Loucy (cell line): ENCODE results near the gene RAB24.

ENCODE experiments used
- H2AFZ ChIP-seq: fragments of 200-600 bp; sonication (generic); 2 replicates; pipeline ENCODE4 v1.6.0; 2016; ENCODE audit warnings: antibody characterized with exemption, mild to moderate bottlenecking, low read length, moderate library complexity
- H3F3A ChIP-seq: fragments of 200-600 bp; 2 replicates; pipeline ENCODE4 v1.6.0; 2016; ENCODE audit warnings: antibody characterized with exemption, low read depth, mild to moderate bottlenecking
- H3K27me3 ChIP-seq: fragments of 200-600 bp; sonication (generic); 2 replicates; pipeline ENCODE4 v1.6.1; 2014; ENCODE audit warnings: low read length, mild to moderate bottlenecking; ENCODE audit not compliant: insufficient read depth, poor library complexity, severe bottlenecking
- H3K36me3 ChIP-seq: fragments of 200-600 bp; sonication (generic); 2 replicates; pipeline ENCODE4 v1.6.1; 2016; ENCODE audit warnings: low read length; ENCODE audit not compliant: insufficient read depth
- H3K4me1 ChIP-seq: fragments of 200-600 bp; sonication (generic); 2 replicates; pipeline ENCODE4 v1.5.1; 2014; ENCODE audit warnings: low read length, mild to moderate bottlenecking; ENCODE audit not compliant: insufficient read depth, poor library complexity, severe bottlenecking
- H3K4me2 ChIP-seq: fragments of 200-600 bp; sonication (generic); 2 replicates; pipeline ENCODE4 v1.6.0; 2014; ENCODE audit warnings: antibody characterized with exemption, low read length, low read depth, mild to moderate bottlenecking; ENCODE audit not compliant: poor library complexity, severe bottlenecking
- H3K4me3 ChIP-seq: fragments of 200-600 bp; sonication (generic); 2 replicates; pipeline ENCODE4 v1.5.1; 2014; ENCODE audit warnings: low read length, mild to moderate bottlenecking, mixed read lengths; ENCODE audit not compliant: poor library complexity, severe bottlenecking
- H3K79me2 ChIP-seq: fragments of 200-600 bp; sonication (generic); 2 replicates; pipeline ENCODE4 v1.6.1; 2014; ENCODE audit warnings: low read length; ENCODE audit not compliant: insufficient read depth
- H3K9ac ChIP-seq: fragments of 200-600 bp; sonication (generic); 2 replicates; pipeline ENCODE4 v1.6.0; 2014; ENCODE audit warnings: mild to moderate bottlenecking, low read depth, low read length, moderate library complexity; ENCODE audit not compliant: poor library complexity, severe bottlenecking
- H3K9me2 ChIP-seq: fragments of 200-600 bp; sonication (generic); replicated peaks from 2 replicates; pipeline ENCODE4 v1.6.1; 2016; ENCODE audit warnings: low read depth, low read length, mixed read lengths
- H3K9me3 ChIP-seq: fragments of 200-600 bp; sonication (generic); 2 replicates; pipeline ENCODE4 v1.6.1; 2014; ENCODE audit warnings: mild to moderate bottlenecking, antibody characterized with exemption, low read length, low read depth; ENCODE audit not compliant: insufficient read depth
- H4K20me1 ChIP-seq: fragments of 200-600 bp; sonication (generic); 2 replicates; pipeline ENCODE4 v1.6.0; 2014; ENCODE audit warnings: antibody characterized with exemption, low read length, mild to moderate bottlenecking; ENCODE audit not compliant: insufficient read depth, poor library complexity, severe bottlenecking
- EZH2phosphoT487 ChIP-seq: fragments of 200-600 bp; IDR thresholded peaks from 2 replicates; pipeline ENCODE4 v1.6.1; 2018; ENCODE audit warnings: antibody characterized with exemption, mild to moderate bottlenecking, moderate library complexity, borderline replicate concordance
- TF ChIP-seq, protein P1 (sequence below): fragments of 200-600 bp; sonication (generic); conservative IDR thresholded peaks from 2 replicates; pipeline ENCODE4 v1.5.1; 2014; ENCODE audit warnings: mild to moderate bottlenecking, antibody characterized with exemption, low read length

RAB24 gene

GRCh38 chr5:177320879-177321278 lies 17.4 kb upstream of the RAB24 start:
- no peak for TF ChIP-seq EZH2phosphoT487
- TF ChIP-seq, protein P1, sequence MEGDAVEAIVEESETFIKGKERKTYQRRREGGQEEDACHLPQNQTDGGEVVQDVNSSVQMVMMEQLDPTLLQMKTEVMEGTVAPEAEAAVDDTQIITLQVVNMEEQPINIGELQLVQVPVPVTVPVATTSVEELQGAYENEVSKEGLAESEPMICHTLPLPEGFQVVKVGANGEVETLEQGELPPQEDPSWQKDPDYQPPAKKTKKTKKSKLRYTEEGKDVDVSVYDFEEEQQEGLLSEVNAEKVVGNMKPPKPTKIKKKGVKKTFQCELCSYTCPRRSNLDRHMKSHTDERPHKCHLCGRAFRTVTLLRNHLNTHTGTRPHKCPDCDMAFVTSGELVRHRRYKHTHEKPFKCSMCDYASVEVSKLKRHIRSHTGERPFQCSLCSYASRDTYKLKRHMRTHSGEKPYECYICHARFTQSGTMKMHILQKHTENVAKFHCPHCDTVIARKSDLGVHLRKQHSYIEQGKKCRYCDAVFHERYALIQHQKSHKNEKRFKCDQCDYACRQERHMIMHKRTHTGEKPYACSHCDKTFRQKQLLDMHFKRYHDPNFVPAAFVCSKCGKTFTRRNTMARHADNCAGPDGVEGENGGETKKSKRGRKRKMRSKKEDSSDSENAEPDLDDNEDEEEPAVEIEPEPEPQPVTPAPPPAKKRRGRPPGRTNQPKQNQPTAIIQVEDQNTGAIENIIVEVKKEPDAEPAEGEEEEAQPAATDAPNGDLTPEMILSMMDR, result no peak
- no peaks in the 10 kb centered on the region for H4K20me1 ChIP-seq
- H3K79me2 ChIP-seq, result no peaks in the 10 kb centered on the region
- H3K9ac ChIP-seq, result no peak overlapping the region
- H3F3A ChIP-seq, result no peaks in the 10 kb centered on the region
- H2AFZ ChIP-seq, result no peak overlapping the region
- no peaks in the 10 kb centered on the region for H3K36me3 ChIP-seq
- H3K4me3 ChIP-seq, result no peak overlapping the region
- H3K9me3 ChIP-seq, result no peaks in the 10 kb centered on the region
- H3K9me2 ChIP-seq, result no peaks in the 10 kb centered on the region
- H3K4me1 ChIP-seq, result no peaks in the 10 kb centered on the region
- H3K4me2 ChIP-seq, result no peak overlapping the region
- H3K27me3 ChIP-seq, result no peaks in the 10 kb centered on the region

- Histone ChIP-seq H3K36me3 (no peaks in the 10 kb centered on the region), H3K9me3 (no peaks in the 10 kb centered on the region), H4K20me1 (no peaks in the 10 kb centered on the region), H3F3A (no peaks in the 10 kb centered on the region), H3K9ac (no peak overlapping the region), H3K4me2 (no peak overlapping the region), H3K9me2 (no peaks in the 10 kb centered on the region), H3K27me3 (no peaks in the 10 kb centered on the region), H2AFZ (no peak overlapping the region), H3K4me1 (no peaks in the 10 kb centered on the region), H3K4me3 (no peak overlapping the region), H3K79me2 (no peaks in the 10 kb centered on the region)
- no peak for TF ChIP-seq EZH2phosphoT487
These were observed 16.5 kb upstream of the RAB24 start for GRCh38 chr5:177319913-177320588.

DNA sequence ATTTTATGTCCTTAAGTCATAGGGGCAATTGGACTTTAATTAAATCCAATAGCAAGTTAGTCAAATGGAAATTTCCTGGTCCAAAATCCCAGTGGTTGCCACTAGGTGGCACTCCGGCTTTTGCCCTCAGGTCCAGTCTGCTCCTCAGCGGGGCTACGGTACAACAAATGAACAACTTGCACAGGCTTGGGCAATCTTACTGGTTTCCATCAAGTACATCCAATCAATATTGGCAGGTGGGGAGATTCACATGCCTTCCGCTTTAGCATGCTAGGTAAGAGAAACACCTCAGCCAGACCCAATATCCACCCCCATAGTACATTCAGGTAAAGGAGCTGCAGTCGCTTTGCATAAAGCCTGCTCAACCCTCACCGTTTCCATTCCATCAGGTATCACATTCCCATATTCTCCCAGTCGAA lies 14.4 kb upstream of the RAB24 start:
- Histone ChIP-seq H3F3A (no peaks in the 10 kb centered on the region), H3K4me1 (peaks cover 3% of the 10 kb centered on the region), H3K4me2 (no peak overlapping the region), H3K36me3 (no peaks in the 10 kb centered on the region), H3K27me3 (no peaks in the 10 kb centered on the region), H3K9me2 (no peaks in the 10 kb centered on the region), H3K9me3 (no peaks in the 10 kb centered on the region), H3K79me2 (0 out of 2 replicates have a peak, but pooled peaks cover 5% of the 10 kb centered on the region), H3K9ac (no peak overlapping the region), H3K4me3 (no peak overlapping the region), H2AFZ (no peak overlapping the region), H4K20me1 (no peaks in the 10 kb centered on the region)
- TF ChIP-seq EZH2phosphoT487, result no peak
- TF ChIP-seq, protein P1, result peak; percentile 77

DNA sequence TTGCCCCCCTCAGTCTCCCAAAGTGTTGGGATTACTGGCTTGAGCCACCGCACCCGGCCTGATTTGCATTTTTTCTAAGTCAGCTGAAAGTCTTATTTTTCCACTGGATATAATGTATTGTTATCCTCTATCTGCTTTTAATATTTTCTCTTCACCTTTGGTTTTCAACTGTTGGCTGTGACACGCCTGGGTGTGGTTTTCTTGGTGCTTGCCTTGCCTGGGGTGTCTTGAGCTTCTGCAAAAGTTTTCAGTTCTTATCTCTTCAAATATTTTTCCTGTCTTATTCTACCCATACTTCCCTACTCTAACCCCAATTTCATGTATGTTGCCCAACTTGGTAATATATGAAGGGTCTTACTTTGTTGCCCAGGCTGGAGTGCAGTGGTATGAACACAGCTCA lies 12.5 kb upstream of the RAB24 start:
- Histone ChIP-seq H3K9me3 (no peaks in the 10 kb centered on the region), H4K20me1 (no peaks in the 10 kb centered on the region), H3K79me2 (peaks cover 12% of the 10 kb centered on the region; the same call in 1 of the 2 replicates), H3K9ac (no peak overlapping the region), H3K4me2 (no peak overlapping the region), H3F3A (no peaks in the 10 kb centered on the region), H3K4me3 (no peak overlapping the region), H3K27me3 (no peaks in the 10 kb centered on the region), H3K4me1 (peaks cover 3% of the 10 kb centered on the region), H3K36me3 (no peaks in the 10 kb centered on the region), H3K9me2 (no peaks in the 10 kb centered on the region), H2AFZ (no peak overlapping the region)
- TF ChIP-seq, protein P1, result no peak
- no peak for TF ChIP-seq EZH2phosphoT487
